Skeletal muscle tissue (tissue), 4 donors: Measurements from ENCODE around the gene LRP2BP. TPM values are rescaled to one million over a fixed set of nuclear protein-coding genes. Genes with fewer than 3 reads are reported as not detected.

ENCODE experiments used
- H3K27ac ChIP-seq: one replicate; pipeline ENCODE4 v1.7.0; 2013; ENCODE audit warnings: mild to moderate bottlenecking, low read depth, low read length, inconsistent platforms
- H3K27me3 ChIP-seq, 3 donors: one replicate each; pipeline ENCODE4 v1.7.0; 2013; ENCODE audit warnings: low read length in 3 of 3; ENCODE audit not compliant: control insufficient read depth in 3 of 3, insufficient read depth in 3 of 3
- H3K36me3 ChIP-seq, 3 donors: one replicate each; pipeline ENCODE4 v1.7.0; 2013; ENCODE audit warnings: low read length in 3 of 3; ENCODE audit not compliant: control insufficient read depth in 3 of 3, insufficient read depth in 3 of 3
- H3K4me1 ChIP-seq, 3 donors: one replicate each; pipeline ENCODE4 v1.7.0; 2013; ENCODE audit warnings: low read length in 3 of 3, mild to moderate bottlenecking in 3 of 3; ENCODE audit not compliant: control insufficient read depth in 3 of 3, insufficient read depth in 3 of 3
- H3K4me3 ChIP-seq, 3 donors: one replicate each; pipeline ENCODE4 v1.7.0; 2013; ENCODE audit warnings: low read length in 3 of 3
- H3K9ac ChIP-seq, 3 donors: one replicate each; pipeline ENCODE4 v1.7.0; 2013; ENCODE audit warnings: low read length in 3 of 3, mild to moderate bottlenecking in 3 of 3, moderate library complexity in 2 of 3, low read depth in 1 of 3
- H3K9me3 ChIP-seq, 3 donors: one replicate each; pipeline ENCODE4 v1.7.0; 2013; ENCODE audit warnings: low read length in 3 of 3; ENCODE audit not compliant: control insufficient read depth in 3 of 3
- total RNA-seq: library from RNA; depleted of rRNA; stranded (reverse); fragments of >200 nt; gene quantifications from one replicate; pipeline ENCODE4 v1.2.3, GENCODE V29; 2014
- donor health status: Osteomylitis.

The LRP2BP gene
- total RNA-seq, 1 donor from 2014 or later, result 4.7 TPM

DNA sequence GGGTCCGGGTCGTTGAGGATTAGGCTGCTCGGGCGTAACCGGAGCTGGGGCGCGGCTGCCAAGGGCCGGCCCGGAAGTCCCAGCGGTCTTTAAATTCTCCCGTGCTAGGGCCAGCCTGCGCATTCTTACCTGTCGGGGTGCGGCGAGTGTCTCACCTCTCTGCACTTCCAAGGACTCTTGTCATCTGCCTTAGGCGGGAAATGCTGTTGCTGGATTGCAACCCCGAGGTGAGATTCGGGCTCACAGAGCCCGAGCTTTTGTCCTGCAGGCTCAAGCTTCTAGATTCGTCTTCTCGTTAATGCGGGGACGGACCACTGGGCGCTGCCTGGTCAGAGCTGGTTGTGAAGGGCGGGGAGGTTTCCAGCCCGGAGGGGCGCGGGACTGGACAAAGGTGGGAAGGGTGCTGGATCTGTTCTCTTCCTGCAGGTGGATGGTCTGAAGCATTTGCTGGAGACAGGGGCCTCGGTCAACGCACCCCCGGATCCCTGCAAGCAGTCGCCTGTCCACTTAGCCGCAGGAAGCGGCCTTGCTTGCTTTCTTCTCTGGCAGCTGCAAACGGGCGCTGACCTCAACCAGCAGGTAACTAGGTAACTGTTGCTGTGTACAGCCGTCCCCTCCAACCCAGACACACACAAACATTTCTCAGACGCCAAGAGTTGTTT is 1.1 kb upstream of the LRP2BP start, which contains the start of gene ANKRD37:
Gene ANKRD37 (plus strand): TSS at position 118 of the 662 bp plus-strand sequence. CDS start 83 bp downstream, at position 201.
- H3K9me3 ChIP-seq, result no peaks in the 10 kb centered on the region
- H3K4me3 ChIP-seq, result peak within 1 kb of the TSS; percentile 77 to 90 (median 86)
- peaks cover 9 to 30% (median 11%) of the 10 kb centered on the region in 3 donors for H3K4me1 ChIP-seq
- H3K27me3 ChIP-seq, result no peaks in the 10 kb centered on the region
- H3K27ac ChIP-seq, result peak within 1 kb of the TSS; percentile 100
- H3K9ac ChIP-seq, result peak within 1 kb of the TSS; percentile 91 to 98 (median 97)
- peaks cover 13 to 22% (median 18%) of the 10 kb centered on the region in 3 donors for H3K36me3 ChIP-seq

DNA sequence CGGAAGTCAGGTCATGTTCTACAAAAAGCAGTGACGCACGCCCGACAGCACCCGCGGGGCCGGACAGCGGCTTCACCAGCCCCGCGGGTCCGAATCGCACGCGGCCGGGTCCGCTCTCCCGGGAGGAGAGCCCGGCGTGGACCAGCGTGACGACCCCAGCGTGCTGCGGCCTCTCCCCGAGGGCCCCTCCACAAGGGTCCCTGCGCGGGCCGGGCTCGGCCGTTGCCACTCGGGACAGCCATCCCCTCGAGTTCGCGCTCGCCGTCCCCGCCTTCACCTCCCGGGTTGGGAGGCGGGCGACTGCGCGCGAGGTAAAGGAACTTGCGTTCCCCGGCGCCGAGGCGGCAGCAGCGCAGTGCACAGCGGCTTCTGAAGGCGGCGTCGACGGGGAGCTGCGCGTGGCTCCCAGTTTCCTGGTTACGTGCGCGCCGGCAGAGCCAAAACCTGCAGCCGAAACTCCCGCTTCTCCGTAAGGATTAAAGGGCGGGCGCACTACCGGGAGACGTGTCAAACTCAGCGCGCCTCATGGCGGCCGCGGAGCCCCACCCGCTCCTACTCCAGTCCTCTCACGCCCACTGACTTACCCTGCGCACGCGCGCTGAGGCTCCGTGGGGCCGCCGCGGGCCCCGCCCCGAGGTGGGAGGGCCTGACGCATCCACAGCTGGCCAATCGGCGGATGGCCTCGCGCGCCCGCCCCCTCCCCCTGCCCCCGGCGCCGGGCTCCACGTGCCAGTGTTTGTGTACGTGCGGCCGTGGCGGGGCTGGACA is 416 bp upstream of the LRP2BP start:
- Histone ChIP-seq H3K4me3 (peak overlapping the region; percentile 77 to 90 (median 86)), H3K27ac (peak overlapping the region; percentile 100), H3K9me3 (no peaks in the 10 kb centered on the region), H3K4me1 (peaks cover 9 to 30% (median 11%) of the 10 kb centered on the region in 3 donors), H3K9ac (peak overlapping the region; percentile 91 to 98 (median 97)), H3K36me3 (peaks cover 10 to 16% (median 11%) of the 10 kb centered on the region in 3 donors), H3K27me3 (no peaks in the 10 kb centered on the region)

DNA sequence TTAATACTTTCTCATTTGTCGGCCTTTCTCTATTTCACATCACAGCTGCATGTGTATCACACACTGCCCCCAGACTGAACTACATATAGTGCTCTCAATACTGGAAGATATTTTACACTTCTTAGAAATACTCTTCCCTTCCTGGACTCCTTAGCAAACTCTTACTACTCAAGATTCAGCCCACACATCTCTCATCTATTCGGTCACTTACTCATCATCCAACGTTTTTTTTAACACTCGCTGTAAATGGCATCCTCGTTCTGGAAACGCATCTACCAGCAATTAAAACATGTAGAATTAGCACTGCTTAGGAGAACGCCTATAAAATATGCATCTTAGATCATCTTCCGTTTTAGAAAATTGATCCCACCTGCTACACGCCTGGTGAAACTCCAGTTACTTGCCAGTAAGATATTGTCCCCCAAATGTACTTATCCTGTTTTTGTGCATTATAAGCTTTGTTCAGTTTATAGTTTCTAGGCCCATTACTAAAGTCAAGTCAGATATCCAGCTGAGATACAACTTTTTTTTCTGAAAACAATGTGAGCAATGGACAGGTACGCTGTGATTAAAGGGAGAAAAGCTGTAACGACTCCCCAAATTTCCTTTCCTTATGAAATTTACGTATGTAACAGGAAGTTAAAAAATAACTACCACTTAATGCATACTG is 1.0 kb downstream of the LRP2BP start:
- Histone ChIP-seq H3K4me3 (peak overlapping the region; percentile 77 to 90 (median 86)), H3K27ac (peak overlapping the region; percentile 100), H3K4me1 (peaks cover 9 to 30% (median 11%) of the 10 kb centered on the region in 3 donors), H3K9ac (peak overlapping the region in 2 of 3 donors; percentile 97 to 98), H3K36me3 (peaks cover 4 to 12% (median 4%) of the 10 kb centered on the region in 3 donors), H3K27me3 (no peaks in the 10 kb centered on the region), H3K9me3 (no peaks in the 10 kb centered on the region)

DNA sequence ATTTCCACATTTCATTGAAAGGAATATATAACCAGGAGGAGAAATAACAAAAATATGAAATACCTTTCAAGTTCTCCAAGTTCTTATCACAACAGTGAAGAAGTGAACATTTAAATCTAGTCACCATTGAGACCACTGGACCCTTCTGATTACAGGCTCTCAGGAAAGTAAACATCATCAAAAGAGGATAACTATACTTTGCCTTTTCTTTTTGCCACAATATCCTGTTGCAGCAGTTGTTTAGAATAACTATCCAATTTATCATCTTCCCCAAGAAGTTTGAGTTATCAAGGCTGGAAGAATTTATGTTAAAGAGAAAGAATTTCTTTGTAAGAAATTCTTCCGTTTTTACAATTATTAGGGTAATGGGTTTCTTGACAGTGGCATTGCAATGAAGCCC is 3.6 kb downstream of the LRP2BP start:
- Histone ChIP-seq H3K27me3 (no peaks in the 10 kb centered on the region), H3K4me3 (no peak overlapping the region), H3K9me3 (no peaks in the 10 kb centered on the region), H3K27ac (no peak overlapping the region), H3K9ac (no peak overlapping the region), H3K4me1 (peaks cover 0 to 15% (median 9%) of the 10 kb centered on the region in 3 donors), H3K36me3 (peaks cover 0 to 7% (median 0%) of the 10 kb centered on the region in 3 donors)

DNA sequence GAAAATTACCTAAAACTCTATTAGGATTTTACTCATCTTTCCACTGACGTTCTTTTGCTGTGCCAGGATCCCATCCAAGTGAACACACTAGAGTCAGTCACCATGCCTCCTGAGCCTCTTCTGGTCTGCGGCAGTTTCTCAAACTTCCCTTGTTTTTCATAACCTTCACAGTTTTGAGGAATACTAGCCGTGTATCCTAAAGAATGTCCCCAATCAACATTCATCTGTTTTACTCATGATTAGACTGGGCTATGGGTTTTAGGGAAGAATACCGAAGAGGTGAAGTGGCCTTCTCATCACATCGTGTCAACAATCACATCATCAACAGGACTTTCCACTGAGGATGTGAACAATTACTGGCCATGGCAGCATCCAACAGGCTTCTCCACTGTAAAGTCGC is 4.8 kb downstream of the LRP2BP start:
- Histone ChIP-seq H3K4me3 (no peak overlapping the region), H3K36me3 (peaks cover 0 to 9% (median 0%) of the 10 kb centered on the region in 3 donors), H3K27me3 (no peaks in the 10 kb centered on the region), H3K9me3 (no peaks in the 10 kb centered on the region), H3K4me1 (peaks cover 0 to 11% (median 4%) of the 10 kb centered on the region in 3 donors), H3K27ac (no peak overlapping the region), H3K9ac (no peak overlapping the region)

DNA sequence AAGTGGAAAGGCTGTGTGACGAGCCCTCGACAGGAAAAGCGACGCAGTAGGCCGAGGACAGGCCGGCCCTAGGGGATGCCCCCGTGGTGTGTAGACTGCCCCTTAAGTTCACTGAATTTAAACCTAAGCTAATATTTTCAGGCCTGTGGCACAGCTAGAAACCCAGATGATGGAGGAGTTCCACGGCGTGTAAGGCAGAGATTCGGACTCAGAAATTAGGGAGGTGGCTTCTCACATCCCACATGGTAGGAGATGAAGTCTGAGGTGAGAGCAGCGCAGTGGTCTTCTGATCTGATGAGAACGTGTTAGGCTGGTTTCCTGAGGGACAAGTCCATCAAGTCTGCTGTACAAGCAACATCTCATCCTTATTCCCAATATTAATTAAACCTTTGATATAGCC is 7.8 kb downstream of the LRP2BP start:
- no peaks in the 10 kb centered on the region for H3K9me3 ChIP-seq
- H3K4me3 ChIP-seq, result no peak overlapping the region
- peaks cover 2 to 4% (median 2%) of the 10 kb centered on the region in 3 donors for H3K4me1 ChIP-seq
- H3K27me3 ChIP-seq, result no peaks in the 10 kb centered on the region
- peaks cover 0 to 9% (median 0%) of the 10 kb centered on the region in 3 donors for H3K36me3 ChIP-seq
- H3K9ac ChIP-seq, result no peak overlapping the region
- H3K27ac ChIP-seq, result no peak overlapping the region

DNA sequence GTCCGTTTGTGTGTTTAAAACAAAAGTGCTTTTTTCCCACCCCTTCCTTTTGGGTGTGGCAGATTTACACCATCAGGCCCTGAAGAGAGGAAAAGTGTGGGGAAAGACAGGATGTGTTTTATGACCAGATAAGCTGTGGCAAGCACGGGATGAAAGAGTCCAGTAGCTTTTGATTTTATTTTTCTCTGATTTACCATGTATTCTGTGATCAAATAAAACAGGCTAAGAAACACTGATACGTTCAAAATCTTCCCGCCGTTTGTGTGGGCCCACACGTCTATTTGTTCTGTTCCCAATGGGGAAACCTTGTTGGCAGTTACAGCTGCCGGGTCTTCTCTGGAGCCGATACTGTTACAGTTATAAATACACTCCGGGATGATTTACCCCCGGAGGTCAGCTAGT is 10.8 kb downstream of the LRP2BP start:
- Histone ChIP-seq H3K27ac (no peak overlapping the region), H3K9me3 (no peaks in the 10 kb centered on the region), H3K36me3 (peaks cover 0 to 4% (median 0%) of the 10 kb centered on the region in 3 donors), H3K27me3 (no peaks in the 10 kb centered on the region), H3K4me1 (peaks cover 2 to 4% (median 2%) of the 10 kb centered on the region in 3 donors), H3K9ac (no peak overlapping the region), H3K4me3 (no peak overlapping the region)

DNA sequence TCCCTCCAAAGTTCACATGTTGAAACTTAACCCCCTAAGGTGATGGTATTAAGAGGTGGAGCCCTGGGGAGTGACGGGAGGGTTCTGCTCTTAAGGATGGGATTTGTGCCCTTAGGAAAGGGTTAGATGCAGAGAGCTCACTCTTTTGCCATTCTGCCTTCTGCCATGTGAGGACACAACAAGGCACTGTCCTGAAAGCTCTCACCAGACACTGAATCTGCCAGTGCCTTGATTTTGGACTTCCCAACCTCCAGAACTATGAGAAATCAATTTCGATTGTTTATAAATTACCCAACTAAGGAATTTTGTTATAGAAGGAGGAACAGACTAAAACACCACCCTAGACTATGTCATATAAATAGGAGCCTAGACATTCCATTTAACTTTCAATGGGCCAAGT is 11.7 kb downstream of the LRP2BP start:
- peaks cover 0 to 4% (median 0%) of the 10 kb centered on the region in 3 donors for H3K36me3 ChIP-seq

DNA sequence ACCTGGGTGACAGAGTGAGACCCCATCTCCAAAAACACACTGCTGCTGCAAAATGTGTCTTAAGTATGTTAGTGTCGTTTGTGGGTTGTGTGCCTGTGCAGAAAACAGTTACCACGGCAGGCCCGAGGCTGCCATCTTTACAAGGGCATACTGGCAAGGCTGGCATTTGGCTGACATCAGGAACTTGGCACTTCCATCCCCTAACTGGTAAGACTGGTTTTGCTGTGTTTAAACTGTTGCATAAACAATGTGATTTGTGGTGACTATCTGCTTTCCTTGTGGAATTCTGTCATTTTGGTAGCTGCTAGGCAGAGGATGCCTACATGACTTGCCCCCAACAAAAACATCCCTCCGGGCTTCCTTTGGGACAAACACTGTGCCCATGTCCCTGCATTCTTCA is 12.3 kb downstream of the LRP2BP start:
- Histone ChIP-seq H3K4me3 (no peak overlapping the region), H3K9me3 (no peaks in the 10 kb centered on the region), H3K9ac (no peak overlapping the region), H3K27ac (no peak overlapping the region), H3K27me3 (no peaks in the 10 kb centered on the region), H3K36me3 (peaks cover 0 to 4% (median 0%) of the 10 kb centered on the region in 3 donors), H3K4me1 (peaks cover 2 to 4% (median 2%) of the 10 kb centered on the region in 3 donors)

More for the DNA sequence above, 11.7 kb downstream of the LRP2BP start:
- Histone ChIP-seq H3K27ac (no peak overlapping the region), H3K27me3 (no peaks in the 10 kb centered on the region), H3K4me1 (peaks cover 2 to 4% (median 2%) of the 10 kb centered on the region in 3 donors), H3K9me3 (no peaks in the 10 kb centered on the region), H3K9ac (no peak overlapping the region), H3K4me3 (no peak overlapping the region)
